ENCODE data around the gene FARP1. TPM values are rescaled to one million over a fixed set of nuclear protein-coding genes. Genes with fewer than 3 reads are reported as not detected.

FARP1 gene
- total RNA-seq, 1 donor from 2014 or later = 110 TPM

- DNase-seq (peak; percentile 71), ATAC-seq (peak; percentile 74 to 78)
- TF ChIP-seq CTCF (IDR thresholded peaks at IDR 0.05) = no peak
- Histone ChIP-seq H3K4me3 (no peak overlapping the region), H3K27ac (peak overlapping the region; percentile 58), H3K36me3 (peaks cover 11% of the 10 kb centered on the region), H3K4me1 (peaks cover 67% of the 10 kb centered on the region), H3K27me3 (ENCODE audit: low read depth) (no peaks in the 10 kb centered on the region), H3K9me3 (no peaks in the 10 kb centered on the region)
- intact Hi-C loops (cut with DNase I) = no loop called here
These were observed 74.7 kb downstream of the FARP1 start for GRCh38 chr13:98217597-98217996.

- Histone ChIP-seq H3K9me3 (no peaks in the 10 kb centered on the region), H3K4me3 (no peak overlapping the region), H3K4me1 (peaks cover 54% of the 10 kb centered on the region), H3K27me3 (ENCODE audit: low read depth) (no peaks in the 10 kb centered on the region), H3K36me3 (no peaks in the 10 kb centered on the region), H3K27ac (no peak overlapping the region)
- ATAC-seq = no peak
- no peak for TF ChIP-seq CTCF (IDR thresholded peaks at IDR 0.05)
- intact Hi-C loops (cut with DNase I) = no loop called here
- DNase-seq = no peak
These were observed 76.8 kb downstream of the FARP1 start for GRCh38 chr13:98219685-98220084.

- no peaks in the 10 kb centered on the region for H3K36me3 ChIP-seq
- ATAC-seq (no peak), DNase-seq (no peak)
- intact Hi-C loops (cut with DNase I) = no loop called here
- no peaks in the 10 kb centered on the region for H3K27me3 ChIP-seq (ENCODE audit: low read depth)
- no peaks in the 10 kb centered on the region for H3K9me3 ChIP-seq
- no peak for TF ChIP-seq CTCF (IDR thresholded peaks at IDR 0.05)
- H3K4me1 ChIP-seq = peaks cover 50% of the 10 kb centered on the region
- H3K4me3 ChIP-seq = no peak overlapping the region
- H3K27ac ChIP-seq = no peak overlapping the region
These were observed 77.4 kb downstream of the FARP1 start for GRCh38 chr13:98220271-98220791.

- Histone ChIP-seq H3K4me3 (no peak overlapping the region), H3K27me3 (ENCODE audit: low read depth) (no peaks in the 10 kb centered on the region), H3K9me3 (no peaks in the 10 kb centered on the region), H3K36me3 (no peaks in the 10 kb centered on the region), H3K4me1 (peaks cover 41% of the 10 kb centered on the region), H3K27ac (no peak overlapping the region)
- DNase-seq = no peak
- ATAC-seq = no peak
- TF ChIP-seq CTCF (IDR thresholded peaks at IDR 0.05) = no peak
- intact Hi-C loops (cut with DNase I) = no loop called here
These were observed 78.3 kb downstream of the FARP1 start for GRCh38 chr13:98221234-98221633.

- intact Hi-C loops (cut with DNase I) = no loop called here
These were observed 79.2 kb downstream of the FARP1 start for GRCh38 chr13:98222081-98222554.

More at GRCh38 chr13:98222081-98222554, 79.2 kb downstream of the FARP1 start:
- ATAC-seq (no peak), DNase-seq (no peak)
- H3K27me3 ChIP-seq (ENCODE audit: low read depth) = no peaks in the 10 kb centered on the region
- no peaks in the 10 kb centered on the region for H3K9me3 ChIP-seq
- H3K36me3 ChIP-seq = no peaks in the 10 kb centered on the region
- peaks cover 32% of the 10 kb centered on the region for H3K4me1 ChIP-seq
- H3K4me3 ChIP-seq = no peak overlapping the region
- no peak overlapping the region for H3K27ac ChIP-seq
- no peak for TF ChIP-seq CTCF (IDR thresholded peaks at IDR 0.05)

Measured in lower lobe of right lung (tissue), 2 donors.